Measurements from ENCODE around the gene CPA1.

- TF ChIP-seq, protein P1, sequence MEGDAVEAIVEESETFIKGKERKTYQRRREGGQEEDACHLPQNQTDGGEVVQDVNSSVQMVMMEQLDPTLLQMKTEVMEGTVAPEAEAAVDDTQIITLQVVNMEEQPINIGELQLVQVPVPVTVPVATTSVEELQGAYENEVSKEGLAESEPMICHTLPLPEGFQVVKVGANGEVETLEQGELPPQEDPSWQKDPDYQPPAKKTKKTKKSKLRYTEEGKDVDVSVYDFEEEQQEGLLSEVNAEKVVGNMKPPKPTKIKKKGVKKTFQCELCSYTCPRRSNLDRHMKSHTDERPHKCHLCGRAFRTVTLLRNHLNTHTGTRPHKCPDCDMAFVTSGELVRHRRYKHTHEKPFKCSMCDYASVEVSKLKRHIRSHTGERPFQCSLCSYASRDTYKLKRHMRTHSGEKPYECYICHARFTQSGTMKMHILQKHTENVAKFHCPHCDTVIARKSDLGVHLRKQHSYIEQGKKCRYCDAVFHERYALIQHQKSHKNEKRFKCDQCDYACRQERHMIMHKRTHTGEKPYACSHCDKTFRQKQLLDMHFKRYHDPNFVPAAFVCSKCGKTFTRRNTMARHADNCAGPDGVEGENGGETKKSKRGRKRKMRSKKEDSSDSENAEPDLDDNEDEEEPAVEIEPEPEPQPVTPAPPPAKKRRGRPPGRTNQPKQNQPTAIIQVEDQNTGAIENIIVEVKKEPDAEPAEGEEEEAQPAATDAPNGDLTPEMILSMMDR (optimal IDR thresholded peaks at IDR 0.05 in 1 of 3, IDR thresholded peaks at IDR 0.05 in 1 of 3, conservative IDR thresholded peaks at IDR 0.05 in 1 of 3; ENCODE audit: extremely low read depth in 1 of 3, insufficient read depth in 2 of 3, low read length in 3 of 3) = no peak
- no peak for TF ChIP-seq EZH2 (IDR thresholded peaks at IDR 0.05; ENCODE audit: low read length)
Observed at GRCh38 chr7:130435311-130435854, 55.1 kb downstream of the CPA1 start.
